ENCODE results near the gene TLCD3A. TPM values are rescaled to one million over a fixed set of nuclear protein-coding genes. Genes with fewer than 3 reads are reported as not detected.
A peak's percentile ranks its signal among the peaks of the same experiment; 100 is the strongest.

Gene TLCD3A
- total and polyA plus RNA-seq, 2 experiments from 2014 or later = 15.7 to 21.1 TPM

DNA sequence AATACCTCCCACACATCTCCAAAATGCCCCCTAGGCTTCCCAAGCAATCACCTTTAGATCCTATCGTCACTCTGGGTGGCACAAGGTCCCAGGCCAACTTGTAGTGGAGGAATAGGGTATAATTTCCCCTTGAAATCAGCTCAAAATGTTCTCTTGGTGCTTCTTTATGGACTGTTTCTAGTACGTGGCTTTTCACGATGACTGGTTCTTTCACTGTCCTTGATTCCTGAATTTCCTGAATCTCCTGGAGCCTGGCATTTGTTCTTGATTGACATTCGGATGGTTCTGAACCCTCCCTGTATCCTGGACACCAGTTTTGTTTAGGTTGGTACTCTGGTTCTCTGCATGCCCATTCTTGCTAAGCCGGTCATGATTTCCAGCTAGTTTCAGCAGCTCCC is 10.9 kb upstream of the TLCD3A start:
- H3K27me3 ChIP-seq = no peaks in the 10 kb centered on the region
- H3K4me1 ChIP-seq (ENCODE audit: insufficient read depth) = peaks cover 8% of the 10 kb centered on the region
- WGBS (ENCODE audit: low lambda C conversion rate, missing lambda C conversion rate) = 83% methylated on average over 5 of the region's 5 CpGs
- H4K20me1 ChIP-seq (ENCODE audit: insufficient read depth, poor library complexity, severe bottlenecking) = no peaks in the 10 kb centered on the region
- no peak overlapping the region for H3K4me2 ChIP-seq
- peaks cover 6% of the 10 kb centered on the region for H3K79me2 ChIP-seq
- H3K9me3 ChIP-seq (ENCODE audit: low read depth) = no peaks in the 10 kb centered on the region
- H3K4me3 ChIP-seq = no peak overlapping the region
- no peaks in the 10 kb centered on the region for H3K9me2 ChIP-seq (replicated peaks; ENCODE audit: insufficient read depth)
- no peak overlapping the region for H2AFZ ChIP-seq
- H3K27ac ChIP-seq = no peak overlapping the region
- DNase-seq (ENCODE audit: low spot score) = no peak
- H3K36me3 ChIP-seq (replicated peaks; ENCODE audit: insufficient read depth, low read depth) = no peaks in the 10 kb centered on the region
- TF ChIP-seq EZH2phosphoT487 (IDR thresholded peaks at IDR 0.05; ENCODE audit: low read depth, severe bottlenecking, unreplicated experiment) (no peak), EZH2 (IDR thresholded peaks at IDR 0.05; ENCODE audit: borderline replicate concordance) (no peak)
- TF ChIP-seq, protein P1, sequence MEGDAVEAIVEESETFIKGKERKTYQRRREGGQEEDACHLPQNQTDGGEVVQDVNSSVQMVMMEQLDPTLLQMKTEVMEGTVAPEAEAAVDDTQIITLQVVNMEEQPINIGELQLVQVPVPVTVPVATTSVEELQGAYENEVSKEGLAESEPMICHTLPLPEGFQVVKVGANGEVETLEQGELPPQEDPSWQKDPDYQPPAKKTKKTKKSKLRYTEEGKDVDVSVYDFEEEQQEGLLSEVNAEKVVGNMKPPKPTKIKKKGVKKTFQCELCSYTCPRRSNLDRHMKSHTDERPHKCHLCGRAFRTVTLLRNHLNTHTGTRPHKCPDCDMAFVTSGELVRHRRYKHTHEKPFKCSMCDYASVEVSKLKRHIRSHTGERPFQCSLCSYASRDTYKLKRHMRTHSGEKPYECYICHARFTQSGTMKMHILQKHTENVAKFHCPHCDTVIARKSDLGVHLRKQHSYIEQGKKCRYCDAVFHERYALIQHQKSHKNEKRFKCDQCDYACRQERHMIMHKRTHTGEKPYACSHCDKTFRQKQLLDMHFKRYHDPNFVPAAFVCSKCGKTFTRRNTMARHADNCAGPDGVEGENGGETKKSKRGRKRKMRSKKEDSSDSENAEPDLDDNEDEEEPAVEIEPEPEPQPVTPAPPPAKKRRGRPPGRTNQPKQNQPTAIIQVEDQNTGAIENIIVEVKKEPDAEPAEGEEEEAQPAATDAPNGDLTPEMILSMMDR (IDR thresholded peaks at IDR 0.05; ENCODE audit: poor library complexity) = no peak

DNA sequence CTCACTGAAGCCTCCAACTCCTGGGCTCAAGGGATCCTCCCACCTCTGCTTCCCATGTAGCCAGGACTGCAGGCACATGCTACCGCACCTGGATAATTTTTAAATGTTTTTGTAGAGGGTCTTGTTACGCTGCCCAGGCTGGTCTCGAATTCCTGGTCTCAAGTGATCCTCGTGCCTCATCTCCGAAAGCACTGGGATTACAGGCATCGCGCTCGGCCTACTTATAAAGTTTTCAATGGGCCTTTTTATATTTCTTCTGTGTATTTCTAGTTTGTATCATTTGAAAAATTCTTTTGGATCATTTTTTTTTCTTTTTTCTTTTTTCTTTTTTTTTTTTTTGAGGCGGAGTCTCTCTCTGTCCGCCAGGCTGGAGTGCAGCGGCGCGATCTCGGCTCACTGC is 7.3 kb upstream of the TLCD3A start:
- H2AFZ ChIP-seq = no peak overlapping the region
- H3K4me2 ChIP-seq = no peak overlapping the region
- TF ChIP-seq EZH2 (IDR thresholded peaks at IDR 0.05; ENCODE audit: borderline replicate concordance) (no peak), EZH2phosphoT487 (IDR thresholded peaks at IDR 0.05; ENCODE audit: low read depth, severe bottlenecking, unreplicated experiment) (no peak)
- TF ChIP-seq, protein P1 (IDR thresholded peaks at IDR 0.05; ENCODE audit: poor library complexity) = no peak
- H3K79me2 ChIP-seq = no peaks in the 10 kb centered on the region
- no peak overlapping the region for H3K4me3 ChIP-seq
- no peaks in the 10 kb centered on the region for H3K27me3 ChIP-seq
- H4K20me1 ChIP-seq (ENCODE audit: insufficient read depth, poor library complexity, severe bottlenecking) = no peaks in the 10 kb centered on the region
- H3K9me2 ChIP-seq (replicated peaks; ENCODE audit: insufficient read depth) = no peaks in the 10 kb centered on the region
- H3K36me3 ChIP-seq (replicated peaks; ENCODE audit: insufficient read depth, low read depth) = no peaks in the 10 kb centered on the region
- H3K9me3 ChIP-seq (ENCODE audit: low read depth) = no peaks in the 10 kb centered on the region
- H3K27ac ChIP-seq = no peak overlapping the region
- H3K4me1 ChIP-seq (ENCODE audit: insufficient read depth) = peaks cover 11% of the 10 kb centered on the region
- no peak for DNase-seq (ENCODE audit: low spot score)
- 97% methylated on average over 13 of the region's 14 CpGs for WGBS (ENCODE audit: low lambda C conversion rate, missing lambda C conversion rate)

DNA sequence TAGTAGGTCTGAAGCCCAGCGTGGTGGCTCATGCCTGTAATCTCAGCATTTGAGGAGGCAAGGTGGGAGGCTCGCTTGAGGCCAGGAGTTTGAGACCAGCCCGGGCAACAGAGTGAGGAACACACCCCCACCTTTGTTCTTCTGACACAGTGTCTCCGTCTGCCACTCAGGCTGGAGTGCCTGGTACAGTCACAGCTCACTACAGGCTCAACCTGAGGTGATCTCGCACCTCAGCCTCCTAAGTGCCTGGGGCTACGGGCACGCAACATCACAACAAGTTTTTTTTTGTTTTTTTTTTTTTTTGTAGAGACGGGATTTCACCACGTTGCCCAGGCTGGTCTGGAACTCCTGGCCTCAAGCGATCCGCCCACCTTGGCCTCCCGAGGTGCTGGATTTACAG is 6.7 kb upstream of the TLCD3A start:
- H4K20me1 ChIP-seq (ENCODE audit: insufficient read depth, poor library complexity, severe bottlenecking) = no peaks in the 10 kb centered on the region
- H3K4me3 ChIP-seq = no peak overlapping the region
- no peaks in the 10 kb centered on the region for H3K79me2 ChIP-seq
- peaks cover 11% of the 10 kb centered on the region for H3K4me1 ChIP-seq (ENCODE audit: insufficient read depth)
- no peaks in the 10 kb centered on the region for H3K27me3 ChIP-seq
- peak overlapping the region; percentile 74 for H3K4me2 ChIP-seq
- WGBS (ENCODE audit: low lambda C conversion rate, missing lambda C conversion rate) = 53% methylated on average over 12 of the region's 12 CpGs
- H2AFZ ChIP-seq = peak overlapping the region; percentile 35
- H3K27ac ChIP-seq = peak overlapping the region; percentile 74
- TF ChIP-seq EZH2 (IDR thresholded peaks at IDR 0.05; ENCODE audit: borderline replicate concordance) = no peak
- no peak for TF ChIP-seq EZH2phosphoT487 (IDR thresholded peaks at IDR 0.05; ENCODE audit: low read depth, severe bottlenecking, unreplicated experiment)
- DNase-seq (ENCODE audit: low spot score) = no peak
- H3K9me2 ChIP-seq (replicated peaks; ENCODE audit: insufficient read depth) = no peaks in the 10 kb centered on the region
- H3K9me3 ChIP-seq (ENCODE audit: low read depth) = no peaks in the 10 kb centered on the region
- no peaks in the 10 kb centered on the region for H3K36me3 ChIP-seq (replicated peaks; ENCODE audit: insufficient read depth, low read depth)

DNA sequence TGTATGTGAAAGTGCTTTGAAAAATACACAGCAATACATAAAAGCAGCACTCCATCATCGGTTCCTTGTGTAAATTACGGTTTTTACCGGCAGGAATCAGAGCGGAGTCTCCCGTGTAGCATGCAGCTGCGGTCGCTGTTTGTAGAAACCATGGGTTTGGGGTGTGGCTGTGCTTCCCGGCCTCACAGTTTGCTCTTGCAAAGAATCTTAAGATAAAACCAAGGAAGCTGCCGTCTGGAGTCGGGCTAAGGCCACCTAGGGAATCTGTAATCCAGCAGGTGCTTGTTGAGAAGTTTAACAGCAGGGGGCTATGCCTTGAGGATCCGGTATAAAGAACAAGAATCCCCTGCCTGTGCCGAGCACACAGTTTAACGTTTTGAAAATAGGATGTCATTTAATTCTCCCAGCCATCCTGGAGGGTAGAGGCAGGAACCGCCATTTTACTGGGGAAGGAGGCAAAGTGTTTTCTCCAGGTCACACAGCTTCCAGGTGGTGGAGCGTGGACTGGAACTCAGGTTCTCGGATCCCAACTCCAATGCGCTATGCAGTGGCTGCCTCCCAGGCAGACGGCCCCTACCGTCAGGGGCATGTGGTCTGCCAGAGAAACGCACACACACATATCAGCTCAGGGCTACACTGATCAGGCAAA is 6.0 kb upstream of the TLCD3A start:
- Histone ChIP-seq H3K79me2 (no peaks in the 10 kb centered on the region), H3K27ac (peak overlapping the region; percentile 74), H3K27me3 (no peaks in the 10 kb centered on the region), H3K4me2 (peak overlapping the region; percentile 74), H2AFZ (peak overlapping the region; percentile 41), H3K9me3 (ENCODE audit: low read depth) (no peaks in the 10 kb centered on the region), H3K4me1 (ENCODE audit: insufficient read depth) (peaks cover 11% of the 10 kb centered on the region), H3K36me3 (replicated peaks; ENCODE audit: insufficient read depth, low read depth) (no peaks in the 10 kb centered on the region), H3K9me2 (replicated peaks; ENCODE audit: insufficient read depth) (no peaks in the 10 kb centered on the region), H4K20me1 (ENCODE audit: insufficient read depth, poor library complexity, severe bottlenecking) (no peaks in the 10 kb centered on the region), H3K4me3 (no peak overlapping the region)
- no peak for TF ChIP-seq EZH2 (IDR thresholded peaks at IDR 0.05; ENCODE audit: borderline replicate concordance)
- TF ChIP-seq, protein P1 (IDR thresholded peaks at IDR 0.05; ENCODE audit: poor library complexity) = peak; percentile 13
- peak; percentile 72 for DNase-seq (ENCODE audit: low spot score)
- WGBS (ENCODE audit: low lambda C conversion rate, missing lambda C conversion rate) = 23% methylated on average over 20 of the region's 20 CpGs

Data from hepatocyte (in vitro differentiated cells).